GM23338 (cell line): ENCODE data around the gene GPR35. TPM values are rescaled to one million over a fixed set of nuclear protein-coding genes. Genes with fewer than 3 reads are reported as not detected.

ENCODE experiments used
- ATAC-seq: fragments of 200-7000 bp; cut with Tn5 transposase; 3 replicates; pipeline ENCODE4 v1.9.1; 2020
- DNase-seq: peaks from one replicate; pipeline ENCODE4 v3.0.0-alpha.2; 2015; ENCODE audit warnings: low spot score
- H2AFZ ChIP-seq: fragments of 200-600 bp; sonication (generic); 2 replicates; pipeline ENCODE4 v1.8.0; 2016; ENCODE audit warnings: antibody characterized with exemption, mild to moderate bottlenecking, moderate library complexity
- H3F3A ChIP-seq: fragments of 200-600 bp; sonication (generic); replicated peaks from 2 replicates; pipeline ENCODE4 v1.8.0; 2017; ENCODE audit warnings: antibody characterized with exemption, mixed run types, low read depth
- H3K27ac ChIP-seq: fragments of 200-600 bp; sonication (generic); 2 replicates; pipeline ENCODE4 v1.6.1; 2016; ENCODE audit warnings: low read depth
- H3K27me3 ChIP-seq: fragments of 200-600 bp; sonication (generic); 2 replicates; pipeline ENCODE4 v1.8.0; 2016; ENCODE audit warnings: mild to moderate bottlenecking, mixed run types, moderate library complexity; ENCODE audit not compliant: insufficient read depth
- H3K36me3 ChIP-seq: fragments of 200-600 bp; sonication (generic); 2 replicates; pipeline ENCODE4 v1.8.0; 2016; ENCODE audit warnings: mild to moderate bottlenecking; ENCODE audit not compliant: insufficient read depth
- H3K4me1 ChIP-seq: fragments of 200-600 bp; sonication (generic); 2 replicates; pipeline ENCODE4 v1.8.0; 2016; ENCODE audit warnings: mild to moderate bottlenecking, moderate library complexity; ENCODE audit not compliant: insufficient read depth
- H3K4me2 ChIP-seq: fragments of 200-600 bp; sonication (generic); 2 replicates; pipeline ENCODE4 v1.7.1; 2017; ENCODE audit warnings: mixed run types
- H3K4me3 ChIP-seq: fragments of 200-600 bp; sonication (generic); 2 replicates; pipeline ENCODE4 v1.6.1; 2016; ENCODE audit warnings: mixed run types
- H3K79me2 ChIP-seq: fragments of 200-600 bp; sonication (generic); replicated peaks from 2 replicates; pipeline ENCODE4 v1.8.0; 2017; ENCODE audit warnings: mild to moderate bottlenecking; ENCODE audit not compliant: insufficient read depth
- H3K9me2 ChIP-seq: fragments of 200-600 bp; sonication (generic); 2 replicates; pipeline ENCODE4 v1.8.0; 2017; ENCODE audit not compliant: insufficient read depth
- H4K20me1 ChIP-seq: fragments of 200-600 bp; sonication (generic); replicated peaks from 2 replicates; pipeline ENCODE4 v1.8.0; 2017; ENCODE audit warnings: mild to moderate bottlenecking; ENCODE audit not compliant: insufficient read depth
- H3K27ac Mint-ChIP-seq: 2 replicates; pipeline ENCODE4 v1.8.0; 2020; ENCODE audit warnings: inconsistent platforms, mild to moderate bottlenecking, moderate library complexity, mixed read lengths
- H3K27me3 Mint-ChIP-seq: 3 replicates; pipeline ENCODE4 v1.8.0; 2022; ENCODE audit warnings: low read depth, mild to moderate bottlenecking, moderate library complexity, mixed read lengths, inconsistent platforms; ENCODE audit not compliant: insufficient read depth, poor library complexity
- H3K36me3 Mint-ChIP-seq: 3 replicates; pipeline ENCODE4 v1.8.0; 2021; ENCODE audit warnings: low read depth, mild to moderate bottlenecking, inconsistent platforms, moderate library complexity, mixed read lengths
- H3K4me1 Mint-ChIP-seq: 3 replicates; pipeline ENCODE4 v1.8.0; 2020; ENCODE audit warnings: mild to moderate bottlenecking, inconsistent platforms, mixed read lengths
- H3K4me3 Mint-ChIP-seq: 3 replicates; pipeline ENCODE4 v1.8.0; 2021; ENCODE audit warnings: moderate library complexity, mild to moderate bottlenecking, inconsistent platforms, mixed read lengths
- H3K9me3 Mint-ChIP-seq: 3 replicates; pipeline ENCODE4 v1.8.0; 2020; ENCODE audit warnings: moderate library complexity, mild to moderate bottlenecking, inconsistent platforms, mixed read lengths
- CREB1 ChIP-seq: fragments of 250-450 bp; sonication (Bioruptor Pico); IDR thresholded peaks from 2 replicates; pipeline ENCODE4 v1.5.0; 2020; ENCODE audit warnings: low read depth, mild to moderate bottlenecking, moderate library complexity
- EZH2 ChIP-seq: fragments of 200-600 bp; sonication (generic); IDR thresholded peaks from one replicate; pipeline ENCODE4 v1.8.0; 2017; ENCODE audit warnings: antibody characterized with exemption, mild to moderate bottlenecking, low read depth; ENCODE audit not compliant: unreplicated experiment
- EZH2phosphoT487 ChIP-seq: fragments of 200-600 bp; sonication (generic); IDR thresholded peaks from one replicate; pipeline ENCODE4 v1.8.1; 2018; ENCODE audit warnings: antibody characterized with exemption; ENCODE audit not compliant: unreplicated experiment
- JUNB ChIP-seq: IDR thresholded peaks from one replicate; pipeline ENCODE4 v1.6.1; 2016; ENCODE audit warnings: antibody characterized with exemption; ENCODE audit not compliant: unreplicated experiment
- NANOG ChIP-seq: IDR thresholded peaks from 2 replicates; pipeline ENCODE4 v1.6.1; 2016; ENCODE audit warnings: antibody characterized with exemption, borderline replicate concordance
- POLR2AphosphoS5 ChIP-seq: IDR thresholded peaks from 2 replicates; pipeline ENCODE4 v1.6.1; 2016; ENCODE audit warnings: antibody characterized with exemption, low read depth
- REST ChIP-seq: IDR thresholded peaks from one replicate; pipeline ENCODE4 v1.6.1; 2018; ENCODE audit warnings: antibody characterized with exemption; ENCODE audit not compliant: unreplicated experiment
- STAT1 ChIP-seq: IDR thresholded peaks from one replicate; pipeline ENCODE4 v1.6.1; 2016; ENCODE audit warnings: antibody characterized with exemption; ENCODE audit not compliant: unreplicated experiment
- ZNF114 ChIP-seq: fragments of 250-450 bp; sonication (Bioruptor Pico); IDR thresholded peaks from 2 replicates; pipeline ENCODE4 v1.5.0; 2020; ENCODE audit warnings: mild to moderate bottlenecking, moderate library complexity
- ZNF331 ChIP-seq: fragments of 250-450 bp; sonication (Bioruptor Pico); IDR thresholded peaks from 2 replicates; pipeline ENCODE4 v1.5.0; 2020; ENCODE audit warnings: low read depth, mild to moderate bottlenecking, moderate library complexity
- polyA plus RNA-seq: library from polyadenylated mRNA; unstranded; fragments of >200 nt; fragmentation: Nextera tagmentation; extraction: Ambion mirVana; gene quantifications from 2 replicates; pipeline ENCODE4 v1.2.1, GENCODE V29; 2016
- total RNA-seq: library from RNA; depleted of rRNA; stranded (reverse); fragments of >200 nt; shearing (Covaris generic); gene quantifications from 2 replicates; pipeline ENCODE4 v1.2.3, GENCODE V29; 2014
- TF ChIP-seq, protein P1 (sequence below): fragments of 250-450 bp; sonication (Bioruptor Pico); IDR thresholded peaks from 2 replicates; pipeline ENCODE4 v1.5.0; 2020; ENCODE audit warnings: mild to moderate bottlenecking, moderate library complexity
- TF ChIP-seq, protein P2 (sequence below), 2 experiments: fragments of 200-600 bp in 1 of 2; sonication (generic) in 1 of 2; conservative IDR thresholded peaks; 2 replicates each; pipeline versions ENCODE4 v1.5.1 to v1.6.1; 2016 to 2017; ENCODE audit warnings: antibody characterized with exemption in 2 of 2, low read depth in 2 of 2, mild to moderate bottlenecking in 2 of 2, moderate library complexity in 1 of 2
- TF ChIP-seq, protein P3 (sequence below): IDR thresholded peaks from 2 replicates; pipeline ENCODE4 v1.6.1; 2016; ENCODE audit warnings: antibody characterized with exemption

Gene GPR35
- total and polyA plus RNA-seq, 2 experiments from 2014 or later: not detected

DNA sequence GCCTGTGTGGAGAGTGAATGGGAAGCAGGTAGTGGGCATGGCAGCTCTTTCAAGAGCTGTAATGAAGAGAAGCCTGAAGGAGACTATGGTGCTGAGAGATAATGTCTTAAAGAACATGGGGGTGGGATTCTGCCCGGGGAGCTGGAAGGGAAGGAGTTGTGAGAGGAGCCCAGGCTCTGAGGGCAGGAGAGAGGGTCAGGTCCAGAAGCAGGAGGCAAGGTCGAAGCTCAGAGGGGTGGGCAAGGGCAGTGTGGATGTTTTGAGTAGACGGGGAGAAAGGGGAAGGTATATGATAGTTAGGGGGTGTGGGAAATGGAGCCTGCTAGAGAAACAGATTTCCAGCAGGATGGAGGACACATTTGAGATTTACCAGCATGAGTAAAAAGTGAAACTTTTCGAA lies 36.6 kb upstream of the GPR35 start:
- H3K4me1 ChIP-seq: peaks cover 20% of the 10 kb centered on the region
- H3K9me3 Mint-ChIP-seq: no peaks in the 10 kb centered on the region
- peak overlapping the region; percentile 96; the same call in 1 of the 3 replicates for H3K4me3 Mint-ChIP-seq
- H3F3A ChIP-seq: no peaks in the 10 kb centered on the region
- no peak overlapping the region for H3K4me3 ChIP-seq
- H3K4me2 ChIP-seq: peak overlapping the region; percentile 97; the same call in 1 of the 2 replicates
- peaks cover 74% of the 10 kb centered on the region for H3K79me2 ChIP-seq
- H3K4me1 Mint-ChIP-seq: peaks cover 32% of the 10 kb centered on the region
- no peak for TF ChIP-seq JUNB
- TF ChIP-seq REST: no peak
- no peak for TF ChIP-seq NANOG
- no peak for TF ChIP-seq POLR2AphosphoS5
- TF ChIP-seq, protein P1, sequence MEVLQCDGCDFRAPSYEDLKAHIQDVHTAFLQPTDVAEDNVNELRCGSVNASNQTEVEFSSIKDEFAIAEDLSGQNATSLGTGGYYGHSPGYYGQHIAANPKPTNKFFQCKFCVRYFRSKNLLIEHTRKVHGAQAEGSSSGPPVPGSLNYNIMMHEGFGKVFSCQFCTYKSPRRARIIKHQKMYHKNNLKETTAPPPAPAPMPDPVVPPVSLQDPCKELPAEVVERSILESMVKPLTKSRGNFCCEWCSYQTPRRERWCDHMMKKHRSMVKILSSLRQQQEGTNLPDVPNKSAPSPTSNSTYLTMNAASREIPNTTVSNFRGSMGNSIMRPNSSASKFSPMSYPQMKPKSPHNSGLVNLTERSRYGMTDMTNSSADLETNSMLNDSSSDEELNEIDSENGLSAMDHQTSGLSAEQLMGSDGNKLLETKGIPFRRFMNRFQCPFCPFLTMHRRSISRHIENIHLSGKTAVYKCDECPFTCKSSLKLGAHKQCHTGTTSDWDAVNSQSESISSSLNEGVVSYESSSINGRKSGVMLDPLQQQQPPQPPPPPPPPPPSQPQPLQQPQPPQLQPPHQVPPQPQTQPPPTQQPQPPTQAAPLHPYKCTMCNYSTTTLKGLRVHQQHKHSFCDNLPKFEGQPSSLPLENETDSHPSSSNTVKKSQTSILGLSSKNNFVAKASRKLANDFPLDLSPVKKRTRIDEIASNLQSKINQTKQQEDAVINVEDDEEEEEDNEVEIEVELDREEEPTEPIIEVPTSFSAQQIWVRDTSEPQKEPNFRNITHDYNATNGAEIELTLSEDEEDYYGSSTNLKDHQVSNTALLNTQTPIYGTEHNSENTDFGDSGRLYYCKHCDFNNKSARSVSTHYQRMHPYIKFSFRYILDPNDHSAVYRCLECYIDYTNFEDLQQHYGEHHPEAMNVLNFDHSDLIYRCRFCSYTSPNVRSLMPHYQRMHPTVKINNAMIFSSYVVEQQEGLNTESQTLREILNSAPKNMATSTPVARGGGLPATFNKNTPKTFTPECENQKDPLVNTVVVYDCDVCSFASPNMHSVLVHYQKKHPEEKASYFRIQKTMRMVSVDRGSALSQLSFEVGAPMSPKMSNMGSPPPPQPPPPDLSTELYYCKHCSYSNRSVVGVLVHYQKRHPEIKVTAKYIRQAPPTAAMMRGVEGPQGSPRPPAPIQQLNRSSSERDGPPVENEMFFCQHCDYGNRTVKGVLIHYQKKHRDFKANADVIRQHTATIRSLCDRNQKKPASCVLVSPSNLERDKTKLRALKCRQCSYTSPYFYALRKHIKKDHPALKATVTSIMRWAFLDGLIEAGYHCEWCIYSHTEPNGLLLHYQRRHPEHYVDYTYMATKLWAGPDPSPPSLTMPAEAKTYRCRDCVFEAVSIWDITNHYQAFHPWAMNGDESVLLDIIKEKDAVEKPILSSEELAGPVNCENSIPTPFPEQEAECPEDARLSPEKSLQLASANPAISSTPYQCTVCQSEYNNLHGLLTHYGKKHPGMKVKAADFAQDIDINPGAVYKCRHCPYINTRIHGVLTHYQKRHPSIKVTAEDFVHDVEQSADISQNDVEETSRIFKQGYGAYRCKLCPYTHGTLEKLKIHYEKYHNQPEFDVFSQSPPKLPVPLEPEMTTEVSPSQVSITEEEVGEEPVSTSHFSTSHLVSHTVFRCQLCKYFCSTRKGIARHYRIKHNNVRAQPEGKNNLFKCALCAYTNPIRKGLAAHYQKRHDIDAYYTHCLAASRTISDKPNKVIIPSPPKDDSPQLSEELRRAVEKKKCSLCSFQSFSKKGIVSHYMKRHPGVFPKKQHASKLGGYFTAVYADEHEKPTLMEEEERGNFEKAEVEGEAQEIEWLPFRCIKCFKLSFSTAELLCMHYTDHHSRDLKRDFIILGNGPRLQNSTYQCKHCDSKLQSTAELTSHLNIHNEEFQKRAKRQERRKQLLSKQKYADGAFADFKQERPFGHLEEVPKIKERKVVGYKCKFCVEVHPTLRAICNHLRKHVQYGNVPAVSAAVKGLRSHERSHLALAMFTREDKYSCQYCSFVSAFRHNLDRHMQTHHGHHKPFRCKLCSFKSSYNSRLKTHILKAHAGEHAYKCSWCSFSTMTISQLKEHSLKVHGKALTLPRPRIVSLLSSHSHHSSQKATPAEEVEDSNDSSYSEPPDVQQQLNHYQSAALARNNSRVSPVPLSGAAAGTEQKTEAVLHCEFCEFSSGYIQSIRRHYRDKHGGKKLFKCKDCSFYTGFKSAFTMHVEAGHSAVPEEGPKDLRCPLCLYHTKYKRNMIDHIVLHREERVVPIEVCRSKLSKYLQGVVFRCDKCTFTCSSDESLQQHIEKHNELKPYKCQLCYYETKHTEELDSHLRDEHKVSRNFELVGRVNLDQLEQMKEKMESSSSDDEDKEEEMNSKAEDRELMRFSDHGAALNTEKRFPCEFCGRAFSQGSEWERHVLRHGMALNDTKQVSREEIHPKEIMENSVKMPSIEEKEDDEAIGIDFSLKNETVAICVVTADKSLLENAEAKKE: no peak
- TF ChIP-seq STAT1: no peak
- TF ChIP-seq, protein P2, sequence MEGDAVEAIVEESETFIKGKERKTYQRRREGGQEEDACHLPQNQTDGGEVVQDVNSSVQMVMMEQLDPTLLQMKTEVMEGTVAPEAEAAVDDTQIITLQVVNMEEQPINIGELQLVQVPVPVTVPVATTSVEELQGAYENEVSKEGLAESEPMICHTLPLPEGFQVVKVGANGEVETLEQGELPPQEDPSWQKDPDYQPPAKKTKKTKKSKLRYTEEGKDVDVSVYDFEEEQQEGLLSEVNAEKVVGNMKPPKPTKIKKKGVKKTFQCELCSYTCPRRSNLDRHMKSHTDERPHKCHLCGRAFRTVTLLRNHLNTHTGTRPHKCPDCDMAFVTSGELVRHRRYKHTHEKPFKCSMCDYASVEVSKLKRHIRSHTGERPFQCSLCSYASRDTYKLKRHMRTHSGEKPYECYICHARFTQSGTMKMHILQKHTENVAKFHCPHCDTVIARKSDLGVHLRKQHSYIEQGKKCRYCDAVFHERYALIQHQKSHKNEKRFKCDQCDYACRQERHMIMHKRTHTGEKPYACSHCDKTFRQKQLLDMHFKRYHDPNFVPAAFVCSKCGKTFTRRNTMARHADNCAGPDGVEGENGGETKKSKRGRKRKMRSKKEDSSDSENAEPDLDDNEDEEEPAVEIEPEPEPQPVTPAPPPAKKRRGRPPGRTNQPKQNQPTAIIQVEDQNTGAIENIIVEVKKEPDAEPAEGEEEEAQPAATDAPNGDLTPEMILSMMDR (conservative IDR thresholded peaks at IDR 0.05; ENCODE audit: low read depth in 2 of 2): no peak
- TF ChIP-seq EZH2: no peak
- TF ChIP-seq CREB1 (CRISPR knock-in tag): no peak
- TF ChIP-seq, protein P3, sequence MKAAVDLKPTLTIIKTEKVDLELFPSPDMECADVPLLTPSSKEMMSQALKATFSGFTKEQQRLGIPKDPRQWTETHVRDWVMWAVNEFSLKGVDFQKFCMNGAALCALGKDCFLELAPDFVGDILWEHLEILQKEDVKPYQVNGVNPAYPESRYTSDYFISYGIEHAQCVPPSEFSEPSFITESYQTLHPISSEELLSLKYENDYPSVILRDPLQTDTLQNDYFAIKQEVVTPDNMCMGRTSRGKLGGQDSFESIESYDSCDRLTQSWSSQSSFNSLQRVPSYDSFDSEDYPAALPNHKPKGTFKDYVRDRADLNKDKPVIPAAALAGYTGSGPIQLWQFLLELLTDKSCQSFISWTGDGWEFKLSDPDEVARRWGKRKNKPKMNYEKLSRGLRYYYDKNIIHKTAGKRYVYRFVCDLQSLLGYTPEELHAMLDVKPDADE: no peak
- no peak for TF ChIP-seq EZH2phosphoT487
- no peak for TF ChIP-seq ZNF331 (CRISPR knock-in tag)
- no peak for TF ChIP-seq ZNF114 (CRISPR knock-in tag)
- no peaks in the 10 kb centered on the region for H3K9me2 ChIP-seq
- H3K27ac ChIP-seq: no peak overlapping the region
- H3K27ac Mint-ChIP-seq: no peak overlapping the region
- peaks cover 6% of the 10 kb centered on the region; the same call in 2 of the 3 replicates for H3K36me3 Mint-ChIP-seq
- peaks cover 29% of the 10 kb centered on the region for H4K20me1 ChIP-seq
- DNase-seq: no peak
- H3K27me3 ChIP-seq: no peaks in the 10 kb centered on the region
- H3K36me3 ChIP-seq: no peaks in the 10 kb centered on the region
- peaks cover 19% of the 10 kb centered on the region for H3K27me3 Mint-ChIP-seq
- no peak overlapping the region for H2AFZ ChIP-seq
- no peak for ATAC-seq
